Tibial artery (tissue), 4 donors: ENCODE measurements around the gene ART5.

Experiments used
- DNase-seq, 2 donors: peaks; one replicate each; pipeline ENCODE4 v3.0.0-alpha.2; 2019
- H3K27ac ChIP-seq, 2 donors: fragments of 200-600 bp; sonication (generic) in 1 of 2; 1 replicate in 1 of 2; 2 replicates in 1 of 2; pipeline ENCODE4 v1.5.1; 2018 to 2019; ENCODE audit warnings: mild to moderate bottlenecking in 1 of 2
- H3K27me3 ChIP-seq, 2 donors: fragments of 200-600 bp; sonication (generic) in 1 of 2; one replicate each; pipeline versions ENCODE4 v1.5.1 to v1.6.0; 2016 to 2019
- H3K36me3 ChIP-seq, 3 donors: fragments of 200-600 bp; sonication (generic) in 2 of 3; one replicate each; pipeline ENCODE4 v1.5.1; 2016 to 2019; ENCODE audit warnings: mild to moderate bottlenecking in 2 of 3
- H3K4me1 ChIP-seq, 4 donors: fragments of 200-600 bp; sonication (generic) in 2 of 4; 1 replicate in 3 of 4; 2 replicates in 1 of 4; pipeline ENCODE4 v1.5.1; 2016 to 2019
- H3K4me3 ChIP-seq, 2 donors: fragments of 200-600 bp; sonication (generic) in 1 of 2; 1 replicate in 1 of 2; 2 replicates in 1 of 2; pipeline ENCODE4 v1.5.1; 2018 to 2019; ENCODE audit warnings: mild to moderate bottlenecking in 2 of 2
- H3K9me3 ChIP-seq, 3 donors: fragments of 200-600 bp; sonication (generic) in 1 of 3; one replicate each; pipeline ENCODE4 v1.5.1; 2016 to 2019
- CTCF ChIP-seq, 2 experiments: fragments of 200-600 bp in 1 of 2; fragments of 450-650 bp in 1 of 2; IDR thresholded peaks; one replicate each; pipeline ENCODE4 v1.5.1; 2017 to 2019; ENCODE audit warnings: antibody characterized with exemption in 2 of 2, mild to moderate bottlenecking in 1 of 2, moderate library complexity in 1 of 2
- intact Hi-C: fragments of 100-400 bp; cut with DNase I; formaldehyde crosslinking; loops from one replicate; pipeline ENCODE4 v1.15.0; 2023; ENCODE audit warnings: low total_unique reads

Gene ART5

GRCh38 chr11:3669742-3670183, 28.0 kb upstream of the ART5 start:
- Histone ChIP-seq H3K4me1 (no peaks in the 10 kb centered on the region), H3K9me3 (no peaks in the 10 kb centered on the region), H3K4me3 (no peak overlapping the region), H3K27me3 (no peaks in the 10 kb centered on the region), H3K27ac (no peak overlapping the region), H3K36me3 (peaks cover 64 to 100% (median 84%) of the 10 kb centered on the region in 3 donors)
- no peak for TF ChIP-seq CTCF (IDR thresholded peaks at IDR 0.05)
- intact Hi-C loops, result no loop called here
- no peak for DNase-seq

GRCh38 chr11:3669128-3669527, 27.3 kb upstream of the ART5 start:
- Histone ChIP-seq H3K4me1 (no peaks in the 10 kb centered on the region), H3K9me3 (no peaks in the 10 kb centered on the region), H3K27me3 (no peaks in the 10 kb centered on the region), H3K27ac (no peak overlapping the region), H3K36me3 (peaks cover 58 to 100% (median 83%) of the 10 kb centered on the region in 3 donors), H3K4me3 (no peak overlapping the region)
- DNase-seq, result no peak
- TF ChIP-seq CTCF (IDR thresholded peaks at IDR 0.05), result no peak
- intact Hi-C loops, result no loop called here

GRCh38 chr11:3667149-3668035, 25.6 kb upstream of the ART5 start:
- Histone ChIP-seq H3K4me1 (no peaks in the 10 kb centered on the region), H3K27ac (no peak overlapping the region), H3K9me3 (no peaks in the 10 kb centered on the region), H3K36me3 (peaks cover 40 to 88% (median 70%) of the 10 kb centered on the region in 3 donors), H3K27me3 (no peaks in the 10 kb centered on the region), H3K4me3 (no peak overlapping the region)
- no peak for DNase-seq
- intact Hi-C loops, result no loop called here
- TF ChIP-seq CTCF (IDR thresholded peaks at IDR 0.05), result no peak

GRCh38 chr11:3666023-3666530, 24.3 kb upstream of the ART5 start:
- Histone ChIP-seq H3K4me3 (no peak overlapping the region), H3K9me3 (no peaks in the 10 kb centered on the region), H3K4me1 (no peaks in the 10 kb centered on the region), H3K36me3 (peaks cover 36 to 75% (median 57%) of the 10 kb centered on the region in 3 donors), H3K27me3 (no peaks in the 10 kb centered on the region), H3K27ac (no peak overlapping the region)
- TF ChIP-seq CTCF (IDR thresholded peaks at IDR 0.05), result no peak
- intact Hi-C loops, result no loop called here
- DNase-seq, result no peak

DNA sequence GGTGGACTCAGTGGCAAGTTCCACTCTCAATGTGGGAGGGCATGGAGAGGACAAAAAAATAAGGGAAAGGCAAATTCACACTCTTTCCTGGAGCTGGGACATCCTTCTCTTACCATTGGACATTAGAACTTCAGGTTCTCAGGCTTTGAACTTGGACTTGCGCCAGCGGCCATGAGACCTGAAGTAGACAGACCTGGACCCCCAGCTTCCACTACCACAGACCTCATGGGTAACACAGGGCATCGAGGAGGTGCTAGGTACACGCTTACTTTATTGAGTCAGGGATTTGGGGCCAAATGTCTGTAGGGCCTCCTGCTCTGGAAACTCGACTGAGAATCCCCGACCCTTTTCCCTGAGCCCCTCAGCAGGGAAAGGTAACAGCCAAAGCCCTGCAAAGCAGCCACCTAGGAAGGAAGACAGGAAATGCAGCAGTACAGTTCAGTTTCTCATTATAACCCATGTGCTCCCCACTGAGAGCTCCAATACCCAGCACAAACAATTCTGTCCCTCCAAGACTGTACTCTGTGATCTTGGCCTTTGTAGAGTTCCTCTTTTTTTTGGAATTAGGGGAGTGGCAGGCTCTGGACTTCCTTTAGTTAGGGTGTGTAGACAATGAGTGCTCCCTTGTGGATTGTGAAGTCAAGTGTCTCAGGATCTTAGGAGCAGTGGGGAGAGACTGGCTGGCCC, 23.7 kb upstream of the ART5 start:
- Histone ChIP-seq H3K4me3 (no peak overlapping the region), H3K36me3 (peaks cover 32 to 69% (median 51%) of the 10 kb centered on the region in 3 donors), H3K27me3 (no peaks in the 10 kb centered on the region), H3K27ac (no peak overlapping the region), H3K9me3 (no peaks in the 10 kb centered on the region), H3K4me1 (no peaks in the 10 kb centered on the region)
- peak in 1 of 2 donors; percentile 25 for DNase-seq
- no peak for TF ChIP-seq CTCF (IDR thresholded peaks at IDR 0.05)
- intact Hi-C loops, result no loop called here
